Measurements from ENCODE around the gene PBX4. TPM values are rescaled to one million over a fixed set of nuclear protein-coding genes. Genes with fewer than 3 reads are reported as not detected.
"Not testable (repeated sequence)": the region's sequence is repeated elsewhere in the genome, so short reads cannot be mapped to it uniquely, and the experiment has no call there.

PBX4 gene
- total RNA-seq, 1 donor from 2014 or later, result 0.46 TPM

DNA sequence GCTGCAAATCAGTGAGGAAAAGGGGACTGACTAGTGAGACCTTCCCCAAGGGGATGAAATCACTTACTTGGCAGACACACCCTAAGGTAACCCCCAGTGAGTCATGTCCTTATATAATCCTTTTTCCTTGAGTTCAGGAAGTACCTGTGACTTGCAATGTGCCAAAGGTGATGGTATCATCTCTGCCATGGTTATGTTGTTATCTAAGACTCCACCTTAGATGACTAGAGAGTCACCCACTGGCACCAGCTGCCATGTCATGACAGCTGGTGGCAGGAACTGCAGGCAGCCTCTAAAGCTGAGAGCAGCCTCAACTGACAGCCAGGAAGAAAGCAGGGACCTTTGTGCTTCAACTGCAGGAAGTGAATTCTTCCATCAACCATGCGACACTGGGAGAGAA is 12.5 kb downstream of the PBX4 start:
- TF ChIP-seq, protein P1, sequence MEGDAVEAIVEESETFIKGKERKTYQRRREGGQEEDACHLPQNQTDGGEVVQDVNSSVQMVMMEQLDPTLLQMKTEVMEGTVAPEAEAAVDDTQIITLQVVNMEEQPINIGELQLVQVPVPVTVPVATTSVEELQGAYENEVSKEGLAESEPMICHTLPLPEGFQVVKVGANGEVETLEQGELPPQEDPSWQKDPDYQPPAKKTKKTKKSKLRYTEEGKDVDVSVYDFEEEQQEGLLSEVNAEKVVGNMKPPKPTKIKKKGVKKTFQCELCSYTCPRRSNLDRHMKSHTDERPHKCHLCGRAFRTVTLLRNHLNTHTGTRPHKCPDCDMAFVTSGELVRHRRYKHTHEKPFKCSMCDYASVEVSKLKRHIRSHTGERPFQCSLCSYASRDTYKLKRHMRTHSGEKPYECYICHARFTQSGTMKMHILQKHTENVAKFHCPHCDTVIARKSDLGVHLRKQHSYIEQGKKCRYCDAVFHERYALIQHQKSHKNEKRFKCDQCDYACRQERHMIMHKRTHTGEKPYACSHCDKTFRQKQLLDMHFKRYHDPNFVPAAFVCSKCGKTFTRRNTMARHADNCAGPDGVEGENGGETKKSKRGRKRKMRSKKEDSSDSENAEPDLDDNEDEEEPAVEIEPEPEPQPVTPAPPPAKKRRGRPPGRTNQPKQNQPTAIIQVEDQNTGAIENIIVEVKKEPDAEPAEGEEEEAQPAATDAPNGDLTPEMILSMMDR (IDR thresholded peaks at IDR 0.05), result no peak
- Mint-ChIP-seq H3K36me3 (ENCODE audit: unreplicated experiment) (no peaks in the 10 kb centered on the region), H3K27me3 (ENCODE audit: unreplicated experiment) (no peaks in the 10 kb centered on the region), H3K9me3 (ENCODE audit: unreplicated experiment) (no peaks in the 10 kb centered on the region), H3K4me1 (ENCODE audit: unreplicated experiment) (no peaks in the 10 kb centered on the region), H3K4me3 (ENCODE audit: unreplicated experiment) (no peak overlapping the region), H3K27ac (ENCODE audit: unreplicated experiment) (no peak overlapping the region)
- no peak for DNase-seq (ENCODE audit: extremely low spot score, unreplicated experiment)

DNA sequence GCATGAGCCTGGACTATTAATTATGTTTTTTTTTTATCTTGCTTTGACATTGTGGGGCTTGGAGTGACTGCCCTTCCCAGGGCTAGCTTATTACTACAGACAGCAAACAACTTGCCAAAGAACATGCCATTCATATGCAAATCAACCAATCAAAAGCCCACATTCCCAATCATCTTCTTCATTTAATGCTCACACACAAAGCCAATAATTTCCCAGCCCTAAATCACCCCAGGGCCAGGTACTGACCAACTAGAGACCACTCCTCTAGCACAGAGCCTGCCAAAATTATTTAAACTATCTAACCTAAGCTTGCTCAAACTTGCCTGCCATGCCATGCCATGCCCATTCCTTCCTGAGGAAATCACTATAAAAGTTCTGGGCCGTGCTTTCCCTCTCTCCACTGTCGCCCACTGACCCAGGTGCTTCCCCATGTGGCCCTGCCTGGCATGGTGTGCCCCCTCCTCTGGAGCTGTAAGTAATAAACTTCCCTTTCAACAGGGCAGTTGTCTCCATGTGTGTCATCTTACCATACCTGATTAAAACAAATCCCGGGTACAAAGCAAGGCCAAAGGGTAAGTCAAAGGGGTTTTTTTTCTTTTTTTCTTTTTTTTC is 15.7 kb downstream of the PBX4 start:
- TF ChIP-seq, protein P1 (IDR thresholded peaks at IDR 0.05), result no peak
- H3K36me3 Mint-ChIP-seq (ENCODE audit: unreplicated experiment), result no peaks in the 10 kb centered on the region
- no peaks in the 10 kb centered on the region for H3K4me1 Mint-ChIP-seq (ENCODE audit: unreplicated experiment)
- no peaks in the 10 kb centered on the region for H3K9me3 Mint-ChIP-seq (ENCODE audit: unreplicated experiment)
- H3K27ac Mint-ChIP-seq (ENCODE audit: unreplicated experiment), result no peak overlapping the region
- no peaks in the 10 kb centered on the region for H3K27me3 Mint-ChIP-seq (ENCODE audit: unreplicated experiment)
- no peak overlapping the region for H3K4me3 Mint-ChIP-seq (ENCODE audit: unreplicated experiment)
- no peak for DNase-seq (ENCODE audit: extremely low spot score, unreplicated experiment)

DNA sequence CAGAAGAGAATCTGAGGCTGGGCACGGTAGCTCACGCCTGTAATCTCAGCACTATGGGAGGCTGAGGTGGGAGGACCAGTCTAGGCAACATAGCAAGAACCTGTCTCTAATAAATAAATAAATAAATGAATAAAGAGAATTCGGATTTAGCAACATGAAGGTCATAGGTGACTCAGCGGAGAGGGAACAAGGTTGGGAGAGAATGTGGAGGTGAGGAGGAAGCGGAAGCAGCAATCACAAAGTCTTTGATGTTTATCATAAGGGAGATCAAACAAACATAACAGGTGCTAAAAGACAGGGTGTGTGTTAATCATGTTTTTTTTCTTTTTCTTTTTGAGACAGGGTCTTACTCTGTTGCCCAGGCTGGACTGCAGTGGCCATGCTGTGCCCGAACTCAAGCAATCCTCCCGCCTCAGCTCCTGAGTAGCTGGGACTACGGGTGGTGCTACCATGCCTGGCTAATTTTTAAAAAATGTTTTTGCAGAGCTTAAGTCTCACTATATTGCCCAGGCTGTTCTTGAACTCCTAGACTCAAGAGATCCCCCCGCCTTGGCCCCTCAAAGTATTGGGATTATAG is 16.3 kb downstream of the PBX4 start:
- TF ChIP-seq, protein P1 (IDR thresholded peaks at IDR 0.05), result no peak
- H3K36me3 Mint-ChIP-seq (ENCODE audit: unreplicated experiment), result no peaks in the 10 kb centered on the region
- no peak overlapping the region for H3K4me3 Mint-ChIP-seq (ENCODE audit: unreplicated experiment)
- no peak overlapping the region for H3K27ac Mint-ChIP-seq (ENCODE audit: unreplicated experiment)
- no peaks in the 10 kb centered on the region for H3K4me1 Mint-ChIP-seq (ENCODE audit: unreplicated experiment)
- H3K9me3 Mint-ChIP-seq (ENCODE audit: unreplicated experiment), result no peaks in the 10 kb centered on the region
- no peaks in the 10 kb centered on the region for H3K27me3 Mint-ChIP-seq (ENCODE audit: unreplicated experiment)
- no peak for DNase-seq (ENCODE audit: extremely low spot score, unreplicated experiment)

DNA sequence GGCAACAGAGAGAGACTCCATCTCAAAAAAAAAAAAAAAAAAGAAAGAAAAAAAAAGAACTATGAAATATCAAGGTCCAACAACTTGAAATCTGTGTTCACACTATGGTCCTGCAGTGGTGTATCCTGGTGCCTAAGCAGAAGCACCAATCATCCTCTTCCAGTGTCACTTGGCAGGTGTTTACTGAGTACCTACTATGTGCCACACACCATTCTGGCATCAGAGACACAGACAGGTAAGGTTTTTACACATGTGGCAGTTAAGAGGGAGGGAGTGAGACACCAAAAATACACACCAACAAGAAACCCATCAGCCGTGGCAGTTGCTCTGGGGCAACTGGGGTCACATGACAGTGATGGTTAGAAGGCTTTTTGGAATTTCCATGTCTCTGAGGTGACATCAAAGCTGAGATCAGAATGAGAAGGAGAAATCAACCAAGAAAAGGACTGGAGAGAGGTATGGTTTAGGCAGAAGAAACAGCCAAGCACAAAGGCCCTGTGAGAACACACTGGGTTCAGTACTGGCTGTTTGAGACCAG is 17.6 kb downstream of the PBX4 start:
- Mint-ChIP-seq H3K4me1 (ENCODE audit: unreplicated experiment) (no peaks in the 10 kb centered on the region), H3K9me3 (ENCODE audit: unreplicated experiment) (no peaks in the 10 kb centered on the region), H3K4me3 (ENCODE audit: unreplicated experiment) (no peak overlapping the region), H3K27me3 (ENCODE audit: unreplicated experiment) (no peaks in the 10 kb centered on the region), H3K36me3 (ENCODE audit: unreplicated experiment) (no peaks in the 10 kb centered on the region), H3K27ac (ENCODE audit: unreplicated experiment) (no peak overlapping the region)
- DNase-seq (ENCODE audit: extremely low spot score, unreplicated experiment), result no peak
- TF ChIP-seq, protein P1 (IDR thresholded peaks at IDR 0.05), result no peak

DNA sequence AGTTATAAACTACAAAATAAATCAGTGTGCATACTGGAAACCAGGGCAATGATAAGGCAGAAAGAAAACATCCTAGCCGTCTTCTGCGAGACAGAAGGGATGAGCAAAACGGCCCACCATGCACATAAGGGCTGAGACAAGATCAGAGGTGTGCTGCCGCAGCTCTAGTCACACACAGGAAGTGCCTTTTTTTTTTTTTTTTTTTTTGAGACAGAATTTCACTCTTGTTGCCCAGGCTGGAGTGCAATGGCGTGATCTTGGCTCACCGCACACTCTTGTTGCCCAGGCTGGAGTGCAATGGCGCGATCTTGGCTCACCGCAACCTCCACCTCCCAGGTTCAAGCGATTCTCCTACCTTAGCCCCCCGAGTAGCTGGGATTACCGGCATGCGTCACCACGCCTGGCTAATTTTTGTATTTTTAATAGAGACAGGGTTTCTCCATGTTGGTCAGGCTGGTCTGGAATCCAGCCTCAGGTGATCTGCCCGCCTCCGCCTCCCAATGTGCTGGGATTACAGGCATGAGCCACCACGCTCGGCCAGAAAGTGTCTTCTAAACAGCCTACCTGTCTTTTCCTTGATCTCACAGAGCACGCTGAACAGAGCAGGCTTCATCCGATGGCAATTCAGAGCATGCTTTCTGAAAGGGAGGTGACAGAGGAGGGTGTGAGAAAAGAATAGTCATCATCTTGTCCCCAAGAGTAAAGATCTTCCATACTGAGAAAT is 19.6 kb downstream of the PBX4 start:
- not testable (repeated sequence) for DNase-seq (ENCODE audit: extremely low spot score, unreplicated experiment); H3K9me3 Mint-ChIP-seq (ENCODE audit: unreplicated experiment); H3K27ac Mint-ChIP-seq (ENCODE audit: unreplicated experiment); H3K36me3 Mint-ChIP-seq (ENCODE audit: unreplicated experiment); H3K4me1 Mint-ChIP-seq (ENCODE audit: unreplicated experiment); H3K27me3 Mint-ChIP-seq (ENCODE audit: unreplicated experiment); H3K4me3 Mint-ChIP-seq (ENCODE audit: unreplicated experiment)

Data from osteocyte (in vitro differentiated cells).